K562 (cell line): Measurements from ENCODE around the gene CELA3B. TPM values are rescaled to one million over a fixed set of nuclear protein-coding genes. Genes with fewer than 3 reads are reported as not detected.

ENCODE experiments used
- ATAC-seq: fragments of 200-7000 bp; cut with Tn5 transposase; 3 replicates; pipeline ENCODE4 v1.9.1; 2020; ENCODE audit warnings: moderate library complexity
- BruUV-seq: library from RNA; stranded (reverse); fragments of 400-500 nt; replicated peaks from 2 replicates; lab custom pipeline; 2021; lab: Mats Ljungman, UMichigan
- CTCF ChIA-PET: fragments of 300-600 bp; formaldehyde crosslinking; extraction: SDS; loops from one replicate; lab custom pipeline; 2021; ENCODE audit warnings: low intra/inter-chr PET ratio; lab: Yijun Ruan, JAX
- POLR2A ChIA-PET: fragments of 300-600, 350-650 bp; sonication (Branson Sonifier 250); formaldehyde crosslinking; extraction: SDS; loops from one replicate; lab custom pipeline; 2021; ENCODE audit warnings: antibody characterized with exemption, inconsistent platforms; lab: Yijun Ruan, JAX
- DNase-seq, 4 experiments: peaks; one replicate each; pipeline versions ENCODE4 v3.0.0 to v3.0.0-alpha.2; 2011 to 2018; ENCODE audit warnings: low spot score in 3 of 4, mixed read lengths in 3 of 4; ENCODE audit errors: extremely low read depth in 1 of 4
- FAIRE-seq: peaks from 2 replicates; lab custom pipeline; 2011; peaks lifted over from hg19 to GRCh38; lab: Jason Lieb, UNC
- H2AFZ ChIP-seq: 2 replicates; pipeline ENCODE4 v1.6.0; 2011; ENCODE audit warnings: low read depth, low read length, control low read depth, inconsistent platforms
- H3K27ac ChIP-seq: fragments of 200-600 bp; 3 replicates; pipeline ENCODE4 v1.8.0; 2011; ENCODE audit warnings: low read depth, mild to moderate bottlenecking, control low read depth, inconsistent platforms, low read length, moderate library complexity, mixed read lengths; ENCODE audit errors: extremely low read depth
- H3K27me3 ChIP-seq, 2 experiments: fragments of 300-600 bp in 1 of 2; 2 replicates in 1 of 2; 3 replicates in 1 of 2; pipeline versions ENCODE4 v1.6.0 to v1.8.0; 2011; ENCODE audit warnings: inconsistent platforms in 2 of 2, low read length in 2 of 2, mild to moderate bottlenecking in 1 of 2, mixed read lengths in 1 of 2, moderate library complexity in 1 of 2; ENCODE audit not compliant: control insufficient read depth in 2 of 2, insufficient read depth in 2 of 2
- H3K36me3 ChIP-seq: fragments of 300-600 bp; 3 replicates; pipeline ENCODE4 v1.8.0; 2011; ENCODE audit warnings: mild to moderate bottlenecking, low read length, inconsistent platforms; ENCODE audit not compliant: control insufficient read depth, insufficient read depth
- H3K4me1 ChIP-seq, 2 experiments: fragments of 200-600 bp in 1 of 2; replicated peaks in 1 of 2; 2 replicates in 1 of 2; 3 replicates in 1 of 2; pipeline versions ENCODE4 v1.5.1 to v1.8.0; 2011; ENCODE audit warnings: inconsistent platforms in 2 of 2, low read length in 2 of 2, mild to moderate bottlenecking in 1 of 2, mixed read lengths in 1 of 2, moderate library complexity in 1 of 2; ENCODE audit not compliant: control insufficient read depth in 2 of 2, insufficient read depth in 2 of 2
- H3K4me2 ChIP-seq: 2 replicates; pipeline ENCODE4 v1.6.1; 2011; ENCODE audit warnings: low read length, control low read depth, inconsistent platforms, mixed read lengths; ENCODE audit not compliant: insufficient read depth
- H3K4me3 ChIP-seq: fragments of 200-600 bp; sonication (generic), shearing (Covaris generic); 2 replicates; pipeline ENCODE4 v1.5.1; 2016; ENCODE audit warnings: control low read depth, inconsistent platforms
- H3K79me2 ChIP-seq: fragments of 200-600 bp; 3 replicates; pipeline ENCODE4 v1.8.0; 2011; ENCODE audit warnings: low read length, inconsistent platforms; ENCODE audit not compliant: control insufficient read depth, insufficient read depth
- H3K9ac ChIP-seq, 2 experiments: 2 replicates each; pipeline versions ENCODE4 v1.6.0 to v1.6.1; 2011; ENCODE audit warnings: low read depth in 2 of 2, low read length in 2 of 2, control low read depth in 1 of 2, inconsistent platforms in 1 of 2, mild to moderate bottlenecking in 1 of 2, mixed read lengths in 1 of 2; ENCODE audit not compliant: insufficient read depth in 1 of 2
- H3K9me1 ChIP-seq: one replicate; pipeline ENCODE4 v1.6.0; 2011; ENCODE audit warnings: inconsistent platforms, mild to moderate bottlenecking, low read length, moderate library complexity; ENCODE audit not compliant: control insufficient read depth, insufficient read depth
- H3K9me3 ChIP-seq: replicated peaks from 2 replicates; pipeline ENCODE4 v1.5.1; 2011; ENCODE audit warnings: low read depth, low read length, inconsistent platforms; ENCODE audit not compliant: control insufficient read depth, insufficient read depth
- H4K20me1 ChIP-seq: replicated peaks from 2 replicates; pipeline ENCODE4 v1.6.1; 2011; ENCODE audit warnings: low read length, inconsistent platforms, mixed read lengths; ENCODE audit not compliant: control insufficient read depth, insufficient read depth
- CTBP1 ChIP-seq: fragments of 450-650 bp; IDR thresholded peaks from 2 replicates; pipeline ENCODE4 v1.6.1; 2016; ENCODE audit warnings: borderline replicate concordance
- DEAF1 ChIP-seq: fragments of 450-650 bp; formaldehyde crosslinking; IDR thresholded peaks from 2 replicates; pipeline ENCODE4 v1.4.0; 2020; ENCODE audit warnings: mild to moderate bottlenecking, moderate library complexity
- ELF1 ChIP-seq: fragments of 200-800 bp; sonication (Bioruptor generic); IDR thresholded peaks from 2 replicates; pipeline ENCODE4 v1.6.1; 2016; ENCODE audit warnings: missing genetic modification characterization, missing compliant biosample characterization
- FOXM1 ChIP-seq, 2 experiments: fragments of 450-650 bp in 1 of 2; sonication (generic) in 1 of 2; formaldehyde crosslinking in 1 of 2; IDR thresholded peaks; 2 replicates each; pipeline versions ENCODE4 v1.6.1 to v1.9.0; 2017 to 2022; ENCODE audit warnings: low read depth in 2 of 2, mild to moderate bottlenecking in 2 of 2, missing genetic modification reagents in 1 of 2, moderate library complexity in 1 of 2
- FUS ChIP-seq: fragments of 200-400 bp; formaldehyde crosslinking; optimal IDR thresholded peaks from 2 replicates; pipeline ENCODE3; 2017; ENCODE audit warnings: low read depth, low read length
- HDAC1 ChIP-seq, 2 experiments: fragments of 450-650 bp; IDR thresholded peaks; 2 replicates each; pipeline ENCODE4 v1.6.1; 2016 to 2017; ENCODE audit warnings: inconsistent platforms in 1 of 2, mild to moderate bottlenecking in 1 of 2, moderate library complexity in 1 of 2
- HIVEP1 ChIP-seq: fragments of 250-450 bp; sonication (Bioruptor Pico); IDR thresholded peaks from 2 replicates; pipeline ENCODE4 v1.4.0; 2020; ENCODE audit warnings: mild to moderate bottlenecking
- HMGN3 ChIP-seq: IDR thresholded peaks from 2 replicates; pipeline ENCODE4 v1.6.1; 2011; ENCODE audit warnings: borderline replicate concordance, low read depth, mild to moderate bottlenecking, mixed read lengths, low read length; ENCODE audit not compliant: insufficient read length; ENCODE audit errors: extremely low read depth
- HNRNPLL ChIP-seq: fragments of 200-400 bp; formaldehyde crosslinking; IDR thresholded peaks from 2 replicates; pipeline ENCODE4 v1.6.1; 2017; ENCODE audit warnings: low read length, low read depth, mild to moderate bottlenecking; ENCODE audit not compliant: poor library complexity, severe bottlenecking
- KLF1 ChIP-seq: fragments of 450-650 bp; IDR thresholded peaks from 2 replicates; pipeline ENCODE4 v1.6.1; 2016; ENCODE audit warnings: missing genetic modification characterization, missing compliant biosample characterization
- NFYB ChIP-seq: IDR thresholded peaks from 2 replicates; pipeline ENCODE4 v1.6.1; 2011; ENCODE audit warnings: mild to moderate bottlenecking, moderate library complexity; ENCODE audit not compliant: insufficient read length; ENCODE audit errors: extremely low read depth
- NR2F6 ChIP-seq: fragments of 450-650 bp; formaldehyde crosslinking; IDR thresholded peaks from 2 replicates; pipeline ENCODE4 v1.4.0; 2020; ENCODE audit warnings: mild to moderate bottlenecking
- TCF7L2 ChIP-seq: fragments of 150-350 bp; IDR thresholded peaks from 2 replicates; pipeline ENCODE4 v1.6.1; 2016; ENCODE audit warnings: low read depth, mild to moderate bottlenecking, low read length, moderate library complexity
- ZKSCAN1 ChIP-seq: fragments of 150-350 bp; IDR thresholded peaks from 2 replicates; pipeline ENCODE4 v1.6.1; 2016; ENCODE audit warnings: low read depth, low read length
- ZNF57 ChIP-seq: fragments of 450-650 bp; formaldehyde crosslinking; IDR thresholded peaks from 2 replicates; pipeline ENCODE4 v1.4.0; 2020; ENCODE audit warnings: mild to moderate bottlenecking, moderate library complexity
- WGBS: fragments of 100-300 bp; shearing (Covaris generic); methylation state at CpG from one replicate; pipeline ENCODE4 v1.1.6; 2016; ENCODE audit warnings: low coverage, mixed read lengths; ENCODE audit not compliant: insufficient coverage; ENCODE audit errors: missing lambda C conversion rate; 5-methylcytosine and 5-hydroxymethylcytosine counted together
- in situ Hi-C: fragments of 300-500 bp; cut with MboI; formaldehyde crosslinking; loops from 4 replicates; pipeline ENCODE4 v1.15.0; 2018; ENCODE audit warnings: inconsistent platforms, mixed read lengths
- intact Hi-C: fragments of 100-400 bp; cut with micrococcal nuclease; formaldehyde crosslinking; loops from 2 replicates; pipeline ENCODE4 v1.14.2; 2022
- polyA plus RNA-seq, 8 experiments: library from polyadenylated mRNA; depleted of rRNA in 4 of 8; stranded (reverse) in 5 of 8; unstranded in 3 of 8; fragments of >200 nt; fragmentation: Nextera tagmentation in 2 of 8; fragmentation: Illumina TruSeq in 1 of 8; extraction: Ambion mirVana in 2 of 8; extraction: Trizol in 1 of 8; gene quantifications; 2 replicates each; pipeline versions ENCODE4 v1.2.1 to v1.2.3, GENCODE V29; 2011 to 2014; ENCODE audit warnings: inconsistent platforms in 1 of 8, missing spikeins in 1 of 8
- total RNA-seq, 7 experiments: library from RNA; depleted of rRNA in 6 of 7; stranded (reverse); fragments of >200 nt in 6 of 7; fragmentation: Illumina TruSeq in 2 of 7; extraction: Trizol in 2 of 7; gene quantifications; 2 replicates each; pipeline versions ENCODE4 v1.2.1 to v1.2.3, GENCODE V29; 2011 to 2021; ENCODE audit warnings: low replicate concordance in 1 of 7
- TF ChIP-seq, protein P1 (sequence below): fragments of 450-650 bp; IDR thresholded peaks from 2 replicates; pipeline ENCODE4 v1.6.1; 2017; ENCODE audit warnings: antibody characterized with exemption, mild to moderate bottlenecking

CELA3B gene
- total and polyA plus RNA-seq, 9 of the 15 experiments (the other 6 are each of a cell fraction or from before 2014, with no cell fraction given), result 3.1 TPM; not detected in 8

DNA sequence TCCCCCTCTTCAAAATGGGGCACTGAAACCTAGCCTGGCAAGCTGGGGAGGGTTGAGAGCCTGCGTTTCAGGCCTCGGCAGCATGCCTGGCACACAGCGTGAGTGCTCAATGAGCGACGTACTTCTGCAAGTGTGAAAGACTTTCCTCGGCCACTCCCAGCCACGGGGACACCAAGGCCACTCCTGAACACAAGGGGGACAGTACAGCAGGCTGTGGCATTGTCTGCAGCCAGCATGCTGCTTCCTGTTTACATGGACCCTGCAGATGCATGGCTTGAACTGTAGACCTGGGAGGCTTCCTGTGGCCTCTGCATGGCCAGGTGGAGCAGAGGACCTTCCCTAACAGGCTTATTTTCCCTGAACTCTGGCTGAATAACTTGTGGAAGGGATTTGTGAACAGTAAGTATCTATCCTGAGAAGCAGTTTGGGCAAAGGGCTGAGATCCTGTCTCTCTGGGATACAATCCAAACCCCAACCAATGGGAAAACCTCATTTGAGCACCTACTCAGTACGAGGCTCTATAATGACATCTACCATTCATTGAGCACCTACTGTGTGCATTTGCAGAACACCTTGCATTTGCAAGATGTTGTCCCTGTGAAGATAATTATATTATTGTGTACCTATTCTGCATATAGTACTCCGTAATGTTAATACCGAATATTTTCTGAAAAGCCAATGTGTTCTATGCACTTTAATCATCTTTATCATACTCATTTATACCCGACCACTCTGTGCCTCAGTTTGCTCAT, 29.8 kb upstream of the CELA3B start (continued):
- no peak for TF ChIP-seq TCF7L2
- TF ChIP-seq ELF1 (tag), result 0 out of 2 replicates have a peak, but pooled peaks have one; percentile 47
- TF ChIP-seq ZKSCAN1, result peak; percentile 89
- TF ChIP-seq NFYB, result no peak
- no peak for TF ChIP-seq KLF1 (tag)
- TF ChIP-seq FUS, result no peak
- no peak for TF ChIP-seq CTBP1
- TF ChIP-seq HNRNPLL, result no peak
- TF ChIP-seq ZNF57, result no peak
- TF ChIP-seq, all 486 proteins: peak for 15

GRCh38 chr1:21950734-21951133, 26.1 kb upstream of the CELA3B start:
- Histone ChIP-seq H3K4me3 (no peak overlapping the region), H3K4me2 (no peak overlapping the region), H3K27ac (no peak overlapping the region), H2AFZ (no peak overlapping the region), H3K9me3 (no peaks in the 10 kb centered on the region), H3K9me1 (no peaks in the 10 kb centered on the region), H3K79me2 (no peaks in the 10 kb centered on the region), H3K9ac (peak overlapping the region in 1 of 2 experiments; percentile 77; a peak in 2 of 4 replicates), H3K27me3 (no peaks in the 10 kb centered on the region), H3K36me3 (no peaks in the 10 kb centered on the region), H4K20me1 (no peaks in the 10 kb centered on the region), H3K4me1 (peaks cover 3 to 14% of the 10 kb centered on the region in 2 experiments)
- no TSS peak for BruUV-seq
- CTCF ChIA-PET, result no interaction called here
- DNase-seq (no peak), FAIRE-seq (no peak), ATAC-seq (no peak)
- WGBS, result 68% methylated on average over 7 of the region's 7 CpGs
- in situ Hi-C loops (no loop called here), intact Hi-C loops (no loop called here)
- POLR2A ChIA-PET, result interaction anchor here (0.6 to 3.3 kb wide), 5 partner anchors 11 to 650 kb away, joined by 3 to 10 read pairs (median 3); no protein-coding TSS in a partner anchor
- TF ChIP-seq HIVEP1 (CRISPR knock-in tag), result no peak
- TF ChIP-seq HDAC1 (IDR thresholded peaks at IDR 0.05), result no peak
- no peak for TF ChIP-seq FOXM1 (IDR thresholded peaks at IDR 0.05; ENCODE audit: low read depth)
- TF ChIP-seq FOXM1 (CRISPR knock-in tag; IDR thresholded peaks at IDR 0.05; ENCODE audit: low read depth), result no peak
- TF ChIP-seq NR2F6 (CRISPR knock-in tag), result no peak
- no peak for TF ChIP-seq HMGN3
- TF ChIP-seq, protein P1, sequence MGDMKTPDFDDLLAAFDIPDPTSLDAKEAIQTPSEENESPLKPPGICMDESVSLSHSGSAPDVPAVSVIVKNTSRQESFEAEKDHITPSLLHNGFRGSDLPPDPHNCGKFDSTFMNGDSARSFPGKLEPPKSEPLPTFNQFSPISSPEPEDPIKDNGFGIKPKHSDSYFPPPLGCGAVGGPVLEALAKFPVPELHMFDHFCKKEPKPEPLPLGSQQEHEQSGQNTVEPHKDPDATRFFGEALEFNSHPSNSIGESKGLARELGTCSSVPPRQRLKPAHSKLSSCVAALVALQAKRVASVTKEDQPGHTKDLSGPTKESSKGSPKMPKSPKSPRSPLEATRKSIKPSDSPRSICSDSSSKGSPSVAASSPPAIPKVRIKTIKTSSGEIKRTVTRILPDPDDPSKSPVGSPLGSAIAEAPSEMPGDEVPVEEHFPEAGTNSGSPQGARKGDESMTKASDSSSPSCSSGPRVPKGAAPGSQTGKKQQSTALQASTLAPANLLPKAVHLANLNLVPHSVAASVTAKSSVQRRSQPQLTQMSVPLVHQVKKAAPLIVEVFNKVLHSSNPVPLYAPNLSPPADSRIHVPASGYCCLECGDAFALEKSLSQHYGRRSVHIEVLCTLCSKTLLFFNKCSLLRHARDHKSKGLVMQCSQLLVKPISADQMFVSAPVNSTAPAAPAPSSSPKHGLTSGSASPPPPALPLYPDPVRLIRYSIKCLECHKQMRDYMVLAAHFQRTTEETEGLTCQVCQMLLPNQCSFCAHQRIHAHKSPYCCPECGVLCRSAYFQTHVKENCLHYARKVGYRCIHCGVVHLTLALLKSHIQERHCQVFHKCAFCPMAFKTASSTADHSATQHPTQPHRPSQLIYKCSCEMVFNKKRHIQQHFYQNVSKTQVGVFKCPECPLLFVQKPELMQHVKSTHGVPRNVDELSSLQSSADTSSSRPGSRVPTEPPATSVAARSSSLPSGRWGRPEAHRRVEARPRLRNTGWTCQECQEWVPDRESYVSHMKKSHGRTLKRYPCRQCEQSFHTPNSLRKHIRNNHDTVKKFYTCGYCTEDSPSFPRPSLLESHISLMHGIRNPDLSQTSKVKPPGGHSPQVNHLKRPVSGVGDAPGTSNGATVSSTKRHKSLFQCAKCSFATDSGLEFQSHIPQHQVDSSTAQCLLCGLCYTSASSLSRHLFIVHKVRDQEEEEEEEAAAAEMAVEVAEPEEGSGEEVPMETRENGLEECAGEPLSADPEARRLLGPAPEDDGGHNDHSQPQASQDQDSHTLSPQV, result no peak
- no peak for TF ChIP-seq DEAF1 (CRISPR knock-in tag)
